GM21786 (cell line): ENCODE measurements around the gene HS3ST3A1.

Experiments used
- ATAC-seq: cut with Tn5 transposase; IDR thresholded peaks from one replicate; pipeline ENCODE4 v1.9.1; 2021; ENCODE audit not compliant: unreplicated experiment

HS3ST3A1 gene

GRCh38 chr17:13457783-13458182 is 143.9 kb downstream of the HS3ST3A1 start:
- no peak for ATAC-seq
